SK-N-SH (cell line): ENCODE measurements around the gene SHD.

ENCODE experiments used
- TF ChIP-seq, protein P1 (sequence below): IDR thresholded peaks from 2 replicates; pipeline ENCODE4 v1.6.1; 2012; ENCODE audit warnings: mild to moderate bottlenecking, low read depth, low read length, moderate library complexity
- TF ChIP-seq, protein P2 (sequence below): fragments of 200-600 bp; sonication (generic); IDR thresholded peaks from 2 replicates; pipeline ENCODE4 v1.6.1; 2017; ENCODE audit warnings: antibody characterized with exemption, mild to moderate bottlenecking, moderate library complexity

DNA sequence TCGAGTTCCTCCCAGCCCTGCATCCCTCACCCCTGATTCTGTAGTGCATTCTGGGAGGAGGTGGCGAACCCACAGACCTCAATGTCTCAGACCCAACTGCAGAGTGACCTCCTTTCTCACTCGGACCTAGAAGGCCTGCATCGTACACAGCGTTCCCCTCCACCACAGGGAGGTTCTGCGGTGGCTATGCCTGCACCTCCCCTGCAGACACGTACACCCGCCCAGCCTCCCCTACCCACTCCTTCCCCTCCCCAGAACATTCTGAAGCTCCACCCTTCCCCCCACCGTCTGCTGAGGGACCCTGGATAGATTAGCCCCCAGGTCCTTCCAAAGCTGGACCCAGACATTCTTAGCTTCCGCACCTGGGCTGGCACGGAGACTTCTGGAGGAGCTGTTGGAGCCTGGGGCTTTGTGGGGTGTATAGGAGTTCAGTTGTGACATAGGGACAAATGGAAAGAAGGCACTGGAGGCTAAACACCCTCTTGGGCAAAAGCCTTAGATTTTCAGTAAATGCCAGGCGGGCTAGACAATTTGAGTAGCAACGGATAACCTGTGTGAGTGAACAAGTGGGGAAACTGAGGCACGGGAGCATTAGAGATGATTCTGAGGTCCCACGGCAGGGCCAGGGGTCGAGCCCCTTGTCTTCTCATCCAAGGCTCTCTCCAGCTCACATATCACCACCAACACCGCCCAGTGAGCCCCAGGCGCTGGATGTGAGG is 24.9 kb downstream of the SHD start:
- TF ChIP-seq, protein P1, sequence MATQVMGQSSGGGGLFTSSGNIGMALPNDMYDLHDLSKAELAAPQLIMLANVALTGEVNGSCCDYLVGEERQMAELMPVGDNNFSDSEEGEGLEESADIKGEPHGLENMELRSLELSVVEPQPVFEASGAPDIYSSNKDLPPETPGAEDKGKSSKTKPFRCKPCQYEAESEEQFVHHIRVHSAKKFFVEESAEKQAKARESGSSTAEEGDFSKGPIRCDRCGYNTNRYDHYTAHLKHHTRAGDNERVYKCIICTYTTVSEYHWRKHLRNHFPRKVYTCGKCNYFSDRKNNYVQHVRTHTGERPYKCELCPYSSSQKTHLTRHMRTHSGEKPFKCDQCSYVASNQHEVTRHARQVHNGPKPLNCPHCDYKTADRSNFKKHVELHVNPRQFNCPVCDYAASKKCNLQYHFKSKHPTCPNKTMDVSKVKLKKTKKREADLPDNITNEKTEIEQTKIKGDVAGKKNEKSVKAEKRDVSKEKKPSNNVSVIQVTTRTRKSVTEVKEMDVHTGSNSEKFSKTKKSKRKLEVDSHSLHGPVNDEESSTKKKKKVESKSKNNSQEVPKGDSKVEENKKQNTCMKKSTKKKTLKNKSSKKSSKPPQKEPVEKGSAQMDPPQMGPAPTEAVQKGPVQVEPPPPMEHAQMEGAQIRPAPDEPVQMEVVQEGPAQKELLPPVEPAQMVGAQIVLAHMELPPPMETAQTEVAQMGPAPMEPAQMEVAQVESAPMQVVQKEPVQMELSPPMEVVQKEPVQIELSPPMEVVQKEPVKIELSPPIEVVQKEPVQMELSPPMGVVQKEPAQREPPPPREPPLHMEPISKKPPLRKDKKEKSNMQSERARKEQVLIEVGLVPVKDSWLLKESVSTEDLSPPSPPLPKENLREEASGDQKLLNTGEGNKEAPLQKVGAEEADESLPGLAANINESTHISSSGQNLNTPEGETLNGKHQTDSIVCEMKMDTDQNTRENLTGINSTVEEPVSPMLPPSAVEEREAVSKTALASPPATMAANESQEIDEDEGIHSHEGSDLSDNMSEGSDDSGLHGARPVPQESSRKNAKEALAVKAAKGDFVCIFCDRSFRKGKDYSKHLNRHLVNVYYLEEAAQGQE: no peak
- TF ChIP-seq, protein P2, sequence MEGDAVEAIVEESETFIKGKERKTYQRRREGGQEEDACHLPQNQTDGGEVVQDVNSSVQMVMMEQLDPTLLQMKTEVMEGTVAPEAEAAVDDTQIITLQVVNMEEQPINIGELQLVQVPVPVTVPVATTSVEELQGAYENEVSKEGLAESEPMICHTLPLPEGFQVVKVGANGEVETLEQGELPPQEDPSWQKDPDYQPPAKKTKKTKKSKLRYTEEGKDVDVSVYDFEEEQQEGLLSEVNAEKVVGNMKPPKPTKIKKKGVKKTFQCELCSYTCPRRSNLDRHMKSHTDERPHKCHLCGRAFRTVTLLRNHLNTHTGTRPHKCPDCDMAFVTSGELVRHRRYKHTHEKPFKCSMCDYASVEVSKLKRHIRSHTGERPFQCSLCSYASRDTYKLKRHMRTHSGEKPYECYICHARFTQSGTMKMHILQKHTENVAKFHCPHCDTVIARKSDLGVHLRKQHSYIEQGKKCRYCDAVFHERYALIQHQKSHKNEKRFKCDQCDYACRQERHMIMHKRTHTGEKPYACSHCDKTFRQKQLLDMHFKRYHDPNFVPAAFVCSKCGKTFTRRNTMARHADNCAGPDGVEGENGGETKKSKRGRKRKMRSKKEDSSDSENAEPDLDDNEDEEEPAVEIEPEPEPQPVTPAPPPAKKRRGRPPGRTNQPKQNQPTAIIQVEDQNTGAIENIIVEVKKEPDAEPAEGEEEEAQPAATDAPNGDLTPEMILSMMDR: no peak
